RWPE2 (cell line): ENCODE measurements around the gene NLRP14.

ENCODE experiments used
- ATAC-seq: fragments of 200-7000 bp; cut with Tn5 transposase; 3 replicates; pipeline ENCODE4 v1.9.1; 2021; ENCODE audit warnings: low read depth
- DNase-seq: peaks from one replicate; pipeline ENCODE4 v3.0.0-alpha.2; 2020; ENCODE audit warnings: low spot score
- H3K27ac ChIP-seq: fragments of 450-650 bp; 2 replicates; pipeline ENCODE4 v1.5.1; 2017; ENCODE audit warnings: mild to moderate bottlenecking; ENCODE audit not compliant: poor library complexity, severe bottlenecking
- H3K27me3 ChIP-seq: fragments of 250-450 bp; sonication (Bioruptor Pico); 2 replicates; pipeline ENCODE4 v1.5.1; 2021; ENCODE audit warnings: mild to moderate bottlenecking, moderate library complexity; ENCODE audit not compliant: insufficient read depth, poor library complexity, severe bottlenecking
- H3K36me3 ChIP-seq: fragments of 250-450 bp; sonication (Bioruptor Pico); 2 replicates; pipeline ENCODE4 v1.5.1; 2020; ENCODE audit warnings: low read depth, mild to moderate bottlenecking, moderate library complexity
- H3K4me1 ChIP-seq: fragments of 250-450 bp; sonication (Bioruptor Pico); 2 replicates; pipeline ENCODE4 v1.5.1; 2021; ENCODE audit warnings: mild to moderate bottlenecking, moderate library complexity; ENCODE audit not compliant: insufficient read depth, poor library complexity, severe bottlenecking
- H3K4me3 ChIP-seq: fragments of 250-450 bp; sonication (Bioruptor Pico); 2 replicates; pipeline ENCODE4 v1.5.1; 2021; ENCODE audit warnings: mild to moderate bottlenecking, moderate library complexity; ENCODE audit not compliant: severe bottlenecking
- H3K9me3 ChIP-seq: fragments of 250-450 bp; sonication (Bioruptor Pico); 2 replicates; pipeline ENCODE4 v1.5.1; 2021; ENCODE audit warnings: mild to moderate bottlenecking, moderate library complexity; ENCODE audit not compliant: severe bottlenecking
- TF ChIP-seq, protein P1 (sequence below): fragments of 450-650 bp; IDR thresholded peaks from one replicate; pipeline ENCODE4 v1.5.1; 2017; ENCODE audit warnings: mild to moderate bottlenecking, moderate library complexity; ENCODE audit not compliant: poor library complexity, severe bottlenecking

The NLRP14 gene

DNA sequence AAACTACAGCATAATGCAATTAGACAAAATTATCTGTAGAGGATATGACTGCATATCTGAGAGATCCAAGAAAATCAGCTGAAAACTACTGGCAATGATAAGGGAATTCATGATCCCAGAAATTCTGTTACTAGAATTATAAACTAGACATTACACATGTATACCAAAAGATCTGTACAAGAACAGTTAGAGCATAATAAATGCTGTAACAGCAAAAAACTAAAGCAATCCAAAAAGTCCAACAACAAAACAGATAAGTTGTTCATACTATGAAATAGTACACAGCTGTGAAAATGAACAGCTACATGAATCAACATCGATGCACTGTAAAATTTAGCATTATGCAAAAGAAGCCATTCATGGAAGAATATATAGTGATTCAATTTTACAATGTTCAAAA, 6.2 kb upstream of the NLRP14 start:
- no peak overlapping the region for H3K27ac ChIP-seq
- no peak overlapping the region for H3K4me3 ChIP-seq
- TF ChIP-seq, protein P1, sequence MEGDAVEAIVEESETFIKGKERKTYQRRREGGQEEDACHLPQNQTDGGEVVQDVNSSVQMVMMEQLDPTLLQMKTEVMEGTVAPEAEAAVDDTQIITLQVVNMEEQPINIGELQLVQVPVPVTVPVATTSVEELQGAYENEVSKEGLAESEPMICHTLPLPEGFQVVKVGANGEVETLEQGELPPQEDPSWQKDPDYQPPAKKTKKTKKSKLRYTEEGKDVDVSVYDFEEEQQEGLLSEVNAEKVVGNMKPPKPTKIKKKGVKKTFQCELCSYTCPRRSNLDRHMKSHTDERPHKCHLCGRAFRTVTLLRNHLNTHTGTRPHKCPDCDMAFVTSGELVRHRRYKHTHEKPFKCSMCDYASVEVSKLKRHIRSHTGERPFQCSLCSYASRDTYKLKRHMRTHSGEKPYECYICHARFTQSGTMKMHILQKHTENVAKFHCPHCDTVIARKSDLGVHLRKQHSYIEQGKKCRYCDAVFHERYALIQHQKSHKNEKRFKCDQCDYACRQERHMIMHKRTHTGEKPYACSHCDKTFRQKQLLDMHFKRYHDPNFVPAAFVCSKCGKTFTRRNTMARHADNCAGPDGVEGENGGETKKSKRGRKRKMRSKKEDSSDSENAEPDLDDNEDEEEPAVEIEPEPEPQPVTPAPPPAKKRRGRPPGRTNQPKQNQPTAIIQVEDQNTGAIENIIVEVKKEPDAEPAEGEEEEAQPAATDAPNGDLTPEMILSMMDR = no peak
- peaks cover under 1% of the 10 kb centered on the region for H3K4me1 ChIP-seq
- H3K9me3 ChIP-seq = no peaks in the 10 kb centered on the region
- DNase-seq (no peak), ATAC-seq (no peak)
- no peaks in the 10 kb centered on the region for H3K27me3 ChIP-seq
- H3K36me3 ChIP-seq = no peaks in the 10 kb centered on the region

DNA sequence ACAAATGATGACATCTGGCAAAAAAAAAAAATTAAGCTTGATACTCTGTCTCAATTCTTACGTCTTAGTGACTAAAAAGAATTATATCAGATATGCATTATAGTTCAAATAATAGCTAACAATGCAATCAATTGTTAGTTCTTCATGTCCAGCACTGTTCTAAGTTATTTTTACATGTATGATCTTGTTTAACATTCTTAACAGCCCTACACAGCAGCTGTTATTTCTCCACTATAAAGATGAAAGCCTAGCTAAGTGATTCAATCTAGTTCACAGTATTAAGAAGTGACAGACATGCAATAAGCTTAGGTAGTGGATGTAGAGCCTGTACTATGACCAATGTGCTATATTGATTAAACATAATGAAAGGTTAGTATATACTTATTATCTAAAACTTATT, 4.3 kb upstream of the NLRP14 start:
- no peak for DNase-seq
- no peaks in the 10 kb centered on the region for H3K9me3 ChIP-seq
- no peak overlapping the region for H3K27ac ChIP-seq
- TF ChIP-seq, protein P1 = no peak
- no peak overlapping the region for H3K4me3 ChIP-seq
- no peaks in the 10 kb centered on the region for H3K27me3 ChIP-seq
- H3K36me3 ChIP-seq = no peaks in the 10 kb centered on the region
- H3K4me1 ChIP-seq = peaks cover 4% of the 10 kb centered on the region
- ATAC-seq = no peak

DNA sequence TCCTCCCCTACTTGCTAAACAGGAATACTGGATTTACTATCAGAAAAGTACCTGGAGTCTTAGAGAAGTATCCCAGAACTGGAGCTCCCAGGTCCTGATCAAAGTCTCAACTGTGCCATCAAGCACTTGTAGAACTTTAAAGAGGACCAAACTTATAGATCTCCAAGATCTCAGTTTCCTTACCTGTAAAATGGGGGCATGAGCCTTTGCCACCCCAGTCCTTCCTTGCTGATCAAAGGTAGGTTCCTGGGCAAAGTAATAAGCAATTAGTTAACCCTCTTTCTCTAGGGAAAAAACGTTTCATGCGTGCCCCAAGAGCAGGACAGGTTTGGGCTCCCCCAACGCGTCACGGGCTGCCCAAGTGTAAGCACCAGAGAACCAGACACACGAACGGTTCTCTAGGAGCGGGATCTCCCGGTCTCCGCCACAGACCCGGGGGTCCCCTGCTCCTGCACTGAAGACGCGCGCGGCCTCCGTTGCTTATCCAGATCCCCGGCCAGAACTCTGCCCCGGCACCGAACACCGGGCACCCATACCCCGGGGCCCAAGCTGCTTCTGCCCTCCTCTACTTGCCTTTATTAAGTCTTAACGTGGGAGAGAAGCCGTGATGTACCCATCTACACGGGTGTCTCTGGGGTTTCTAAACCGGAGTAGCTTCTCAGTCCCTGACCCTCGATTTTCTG, 638 bp upstream of the NLRP14 start:
- H3K4me3 ChIP-seq = peak overlapping the region; percentile 49
- TF ChIP-seq, protein P1 = no peak

DNA sequence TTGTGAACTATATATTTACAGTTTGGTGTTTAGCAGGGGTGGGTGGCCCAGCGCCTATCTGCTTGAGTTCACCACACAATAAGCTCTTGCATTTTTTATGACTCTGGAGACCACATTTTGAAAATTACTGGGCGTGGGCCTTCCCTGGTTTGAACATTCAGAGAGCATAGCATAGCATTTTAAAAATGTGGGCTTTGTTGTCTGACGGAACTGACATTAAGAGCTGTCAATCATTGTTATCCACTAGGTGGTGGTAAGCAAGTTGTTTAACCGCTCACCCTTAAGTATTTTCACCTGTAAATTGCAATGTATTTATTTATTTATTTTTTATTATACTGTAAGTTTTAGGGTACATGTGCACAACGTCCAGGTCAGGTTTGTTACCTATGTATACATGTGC, 1.0 kb downstream of the NLRP14 start:
- DNase-seq = no peak
- no peak overlapping the region for H3K4me3 ChIP-seq
- no peaks in the 10 kb centered on the region for H3K36me3 ChIP-seq
- H3K9me3 ChIP-seq = no peaks in the 10 kb centered on the region
- ATAC-seq = no peak
- no peak overlapping the region for H3K27ac ChIP-seq
- TF ChIP-seq, protein P1 = no peak
- peaks cover 3% of the 10 kb centered on the region for H3K27me3 ChIP-seq
- peaks cover 4% of the 10 kb centered on the region for H3K4me1 ChIP-seq

More for the DNA sequence above, 638 bp upstream of the NLRP14 start:
- Histone ChIP-seq H3K4me1 (peaks cover 4% of the 10 kb centered on the region), H3K9me3 (no peaks in the 10 kb centered on the region), H3K27ac (peak overlapping the region; percentile 7), H3K27me3 (no peaks in the 10 kb centered on the region), H3K36me3 (no peaks in the 10 kb centered on the region)
- DNase-seq = no peak
- peak; percentile 49 for ATAC-seq

DNA sequence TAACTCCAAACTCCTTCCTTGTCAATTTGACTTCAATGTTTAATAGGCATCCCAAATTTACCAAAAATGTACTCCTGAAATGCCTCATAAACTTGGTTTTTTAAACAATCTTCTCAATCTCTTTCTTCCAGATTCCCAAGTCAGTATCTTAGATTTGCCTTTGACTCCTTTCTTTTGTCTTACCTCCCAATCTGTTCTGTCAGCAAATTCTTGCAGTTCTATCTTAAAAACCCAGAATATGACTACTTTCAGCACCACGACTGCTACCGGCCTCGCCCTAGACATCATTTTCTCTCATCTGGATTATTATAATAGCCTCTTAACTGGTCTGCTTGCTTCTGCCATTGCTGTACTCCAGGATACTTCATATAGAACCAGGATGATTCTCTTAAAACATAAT, 7.9 kb downstream of the NLRP14 start:
- Histone ChIP-seq H3K36me3 (no peaks in the 10 kb centered on the region), H3K27me3 (peaks cover 3% of the 10 kb centered on the region), H3K9me3 (no peaks in the 10 kb centered on the region), H3K4me1 (no peaks in the 10 kb centered on the region), H3K4me3 (no peak overlapping the region), H3K27ac (no peak overlapping the region)
- ATAC-seq (no peak), DNase-seq (no peak)
- TF ChIP-seq, protein P1 = no peak
